Right cardiac atrium (tissue), 5 donors: Measurements from ENCODE around the gene AFTPH. TPM values are rescaled to one million over a fixed set of nuclear protein-coding genes. Genes with fewer than 3 reads are reported as not detected.
"Not testable (repeated sequence)": the region's sequence is repeated elsewhere in the genome, so short reads cannot be mapped to it uniquely, and the experiment has no call there.

Experiments used
- ATAC-seq, 2 donors: fragments of 200-7000 bp; cut with Tn5 transposase; one replicate each; pipeline versions ENCODE4 v1.8.0 to v1.9.1; 2020; ENCODE audit warnings: moderate library complexity in 2 of 2, mild to moderate bottlenecking in 1 of 2
- DNase-seq, 3 donors: peaks; one replicate each; pipeline ENCODE4 v3.0.0-alpha.2; 2020
- H3K27ac ChIP-seq: one replicate; pipeline ENCODE4 v1.5.1; 2013; ENCODE audit warnings: mild to moderate bottlenecking, low read length, control low read depth, moderate library complexity
- H3K27me3 ChIP-seq: one replicate; pipeline ENCODE4 v1.6.1; 2013; ENCODE audit not compliant: control insufficient read depth, insufficient read depth
- H3K4me1 ChIP-seq: one replicate; pipeline ENCODE4 v1.6.1; 2013; ENCODE audit warnings: low read length; ENCODE audit not compliant: control insufficient read depth, insufficient read depth
- H3K4me3 ChIP-seq: one replicate; pipeline ENCODE4 v1.5.1; 2013; ENCODE audit warnings: low read length, control low read depth
- H3K9me3 ChIP-seq: one replicate; pipeline ENCODE4 v1.6.1; 2013; ENCODE audit warnings: low read length; ENCODE audit not compliant: control insufficient read depth
- WGBS: extraction: QIAGEN DNeasy Blood & Tissue Kit; methylation state at CpG from one replicate; pipeline ENCODE4 v1.1.7; 2013; 5-methylcytosine and 5-hydroxymethylcytosine counted together
- intact Hi-C, 4 donors: fragments of 100-400 bp; cut with DNase I; formaldehyde crosslinking; loops; one replicate each; pipeline versions ENCODE4 v1.11.0 to v1.14.0; 2022 to 2023
- polyA plus RNA-seq: library from polyadenylated mRNA; stranded (reverse); fragments of 200-250 nt; gene quantifications from one replicate; pipeline ENCODE4 v1.2.3, GENCODE V29; 2013
- total RNA-seq, 4 donors: library from RNA; stranded (reverse); fragmentation: NEBNext Ultra II Directional; extraction: Animal tissue kit (Norgen Biotek cat#: 25700); gene quantifications; one replicate each; pipeline ENCODE4 v1.2.1, GENCODE V29; 2021
- donor health status: healthy with polysubstance abuse.
- donor health status: DM: no; HTN: yes; CAD: no.
- donor health status: DM: no; HTN: no; CAD: no.
- donor health status: DM: no; HTN: yes; CAD: no; lungs with severe emphysema.
- donor health status: DM: yes; HTN: yes; CAD: no.

Gene AFTPH
- total and polyA plus RNA-seq, 5 donors: 9.4 to 16.3 (median 13.2) TPM

DNA sequence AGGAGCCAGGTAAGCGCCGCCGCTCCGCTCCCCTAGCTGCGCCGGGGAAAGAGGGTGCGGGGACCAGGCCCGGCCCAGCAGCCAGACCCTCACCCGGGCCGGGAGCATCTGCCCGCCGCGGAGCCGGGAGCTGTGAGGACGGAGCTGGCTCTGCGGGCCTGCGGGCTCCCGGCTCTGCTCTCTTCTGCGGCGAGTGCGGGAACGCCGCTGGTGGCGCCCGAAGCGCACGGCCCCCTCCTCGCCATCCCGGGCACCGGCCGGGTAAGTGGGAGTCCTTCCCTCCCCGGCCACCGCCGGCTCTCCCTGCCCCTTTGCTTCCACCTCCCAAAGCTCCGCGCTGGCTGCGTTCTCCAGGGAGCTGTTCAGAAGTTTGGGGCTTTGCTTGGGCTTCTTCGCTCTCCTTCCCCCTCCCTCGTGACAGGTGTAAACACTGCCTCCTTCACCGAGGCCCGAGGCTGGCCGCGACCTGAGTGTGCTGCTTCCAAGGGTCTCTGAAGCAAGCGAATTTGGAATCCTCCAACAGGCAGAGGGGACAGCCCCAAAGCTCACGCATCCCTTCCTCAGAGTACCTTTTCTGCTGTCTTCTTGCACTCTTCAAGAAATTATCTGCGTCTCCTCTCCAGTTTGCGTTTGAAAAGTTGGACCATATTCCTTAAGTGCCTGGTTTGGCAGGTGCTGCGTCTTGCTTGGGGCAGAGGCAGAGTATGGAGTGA, 632 bp downstream of the AFTPH start:
- H3K9me3 ChIP-seq: no peaks in the 10 kb centered on the region
- intact Hi-C loops: loop anchor here in 2 of 4 donors (5.0 to 10.0 kb wide), 2 partner anchors 38 to 340 kb away; no protein-coding TSS in a partner anchor
- under 1% methylated on average over 48 of the region's 48 CpGs for WGBS
- DNase-seq (no peak), ATAC-seq (peak; percentile 60 to 61)
- H3K27ac ChIP-seq: peak overlapping the region; percentile 84
- H3K4me1 ChIP-seq: no peaks in the 10 kb centered on the region
- no peaks in the 10 kb centered on the region for H3K27me3 ChIP-seq
- peak overlapping the region; percentile 72 for H3K4me3 ChIP-seq

DNA sequence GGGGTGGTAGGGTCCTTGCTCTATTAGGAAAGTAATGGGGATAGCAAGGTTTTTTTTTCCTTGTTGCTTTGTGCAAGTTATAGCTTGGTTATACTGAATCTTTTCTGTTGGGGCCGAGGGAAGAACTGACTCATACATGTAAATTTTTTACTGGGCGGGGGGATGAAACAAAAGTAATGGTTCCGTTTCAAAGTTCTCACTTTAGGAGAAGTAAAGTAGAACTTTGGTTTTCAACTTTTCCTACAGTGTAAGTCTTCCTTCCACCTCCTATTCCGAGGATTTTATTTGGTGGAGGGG, 1.1 kb downstream of the AFTPH start:
- Histone ChIP-seq H3K27me3 (no peaks in the 10 kb centered on the region), H3K4me3 (peak overlapping the region; percentile 72), H3K9me3 (no peaks in the 10 kb centered on the region), H3K4me1 (no peaks in the 10 kb centered on the region), H3K27ac (peak overlapping the region; percentile 84)
- intact Hi-C loops: loop anchor here in 2 of 4 donors (10.0 kb wide), 1 partner anchor 340 kb away; no protein-coding TSS in a partner anchor
- no peak for DNase-seq
- 3% methylated on average over 4 of the region's 4 CpGs for WGBS
- no peak for ATAC-seq

DNA sequence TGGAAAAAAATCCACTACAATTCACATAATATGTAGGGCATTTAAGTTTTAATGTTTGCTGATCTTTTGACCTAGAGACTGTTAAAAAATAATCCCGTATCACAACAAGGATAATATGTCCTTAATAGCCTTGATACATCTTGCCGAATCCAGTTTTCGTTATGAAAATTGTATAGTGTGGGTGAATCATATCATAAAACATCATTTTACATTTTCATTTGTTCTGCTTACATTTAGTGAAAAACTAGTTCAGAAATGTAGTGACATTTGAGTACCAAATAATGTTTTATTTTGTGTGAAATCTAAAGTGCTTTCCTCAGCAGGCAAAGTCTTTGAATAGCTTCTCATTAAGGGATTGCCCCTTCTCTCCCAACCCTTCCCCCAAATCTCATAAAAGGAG, 1.9 kb downstream of the AFTPH start:
- 48% methylated on average over 3 of the region's 3 CpGs for WGBS
- no peak for ATAC-seq
- no peak overlapping the region for H3K4me3 ChIP-seq

DNA sequence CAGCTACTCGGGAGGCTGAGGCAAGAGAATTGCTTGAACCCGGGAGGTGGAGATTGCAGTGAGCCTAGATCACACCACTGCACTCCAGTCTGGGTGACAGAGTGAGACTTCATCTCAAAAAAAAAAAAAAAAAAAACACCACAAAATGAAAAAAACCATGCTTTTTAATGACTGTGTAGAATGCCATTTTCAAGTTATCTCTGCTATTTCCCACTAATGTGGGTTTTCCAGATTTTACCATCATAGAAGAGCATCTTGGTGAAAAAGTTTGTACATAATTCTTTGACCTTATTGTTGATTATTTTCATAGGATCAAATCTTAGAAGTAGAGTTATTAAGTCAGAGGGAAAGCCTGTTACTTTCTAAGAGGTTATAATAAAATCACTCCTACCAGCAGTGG, 6.8 kb downstream of the AFTPH start:
- H3K27me3 ChIP-seq, H3K4me3 ChIP-seq, ATAC-seq, DNase-seq, H3K9me3 ChIP-seq, intact Hi-C loops, H3K4me1 ChIP-seq, H3K27ac ChIP-seq: not testable (repeated sequence)
- WGBS: 96% methylated on average over 2 of the region's 2 CpGs

More for the DNA sequence above, 1.9 kb downstream of the AFTPH start:
- Histone ChIP-seq H3K4me1 (no peaks in the 10 kb centered on the region), H3K27ac (no peak overlapping the region), H3K27me3 (no peaks in the 10 kb centered on the region), H3K9me3 (no peaks in the 10 kb centered on the region)
- no peak for DNase-seq
- intact Hi-C loops: loop anchor here in 2 of 4 donors (10.0 kb wide), 1 partner anchor 339 kb away; no protein-coding TSS in a partner anchor

DNA sequence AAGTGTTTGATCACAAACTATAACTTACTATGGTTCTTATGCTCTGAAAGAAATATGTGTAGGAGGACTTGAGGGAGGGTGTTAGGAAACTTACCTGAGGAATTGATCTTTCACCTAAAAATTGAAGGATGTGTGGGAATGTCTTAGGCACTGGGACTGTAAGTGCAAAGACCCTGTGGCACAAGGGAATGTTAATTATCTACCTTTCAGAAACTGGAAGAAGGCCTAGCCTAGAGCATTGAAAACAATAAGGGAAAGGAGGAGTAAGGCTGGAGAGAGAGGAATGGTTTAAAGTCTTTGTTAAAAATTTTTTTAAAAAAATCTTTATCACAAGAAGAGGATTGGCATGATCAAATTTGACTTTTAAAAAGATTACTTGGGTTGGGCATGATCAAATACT, 7.9 kb downstream of the AFTPH start:
- DNase-seq (no peak), ATAC-seq (no peak)
- Histone ChIP-seq H3K27ac (no peak overlapping the region), H3K9me3 (no peaks in the 10 kb centered on the region), H3K4me3 (no peak overlapping the region), H3K27me3 (no peaks in the 10 kb centered on the region), H3K4me1 (no peaks in the 10 kb centered on the region)
- intact Hi-C loops: no loop called here

DNA sequence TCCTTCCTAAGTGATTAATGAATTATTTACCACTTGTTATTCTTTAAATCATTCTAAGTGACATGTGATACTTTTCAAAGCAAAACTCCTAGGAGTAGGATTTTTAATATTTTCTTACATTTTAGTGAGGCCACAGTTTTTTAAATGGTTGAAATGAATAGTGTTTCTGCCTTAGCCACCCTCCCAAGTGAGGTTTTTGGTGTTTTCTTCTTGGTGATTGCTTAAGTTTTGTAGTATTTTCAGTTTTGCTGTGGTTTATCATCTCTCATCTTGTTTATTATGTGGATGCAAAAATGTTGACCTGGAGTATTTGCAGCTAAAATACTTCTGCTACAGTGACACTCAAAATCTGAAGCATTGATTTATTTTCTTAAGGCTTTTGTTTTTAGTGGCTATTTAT, 9.8 kb downstream of the AFTPH start:
- DNase-seq: no peak
- H3K27ac ChIP-seq: no peak overlapping the region
- no peak for ATAC-seq
- intact Hi-C loops: no loop called here
- H3K4me1 ChIP-seq: no peaks in the 10 kb centered on the region
- H3K27me3 ChIP-seq: no peaks in the 10 kb centered on the region
- H3K4me3 ChIP-seq: no peak overlapping the region
- H3K9me3 ChIP-seq: no peaks in the 10 kb centered on the region

DNA sequence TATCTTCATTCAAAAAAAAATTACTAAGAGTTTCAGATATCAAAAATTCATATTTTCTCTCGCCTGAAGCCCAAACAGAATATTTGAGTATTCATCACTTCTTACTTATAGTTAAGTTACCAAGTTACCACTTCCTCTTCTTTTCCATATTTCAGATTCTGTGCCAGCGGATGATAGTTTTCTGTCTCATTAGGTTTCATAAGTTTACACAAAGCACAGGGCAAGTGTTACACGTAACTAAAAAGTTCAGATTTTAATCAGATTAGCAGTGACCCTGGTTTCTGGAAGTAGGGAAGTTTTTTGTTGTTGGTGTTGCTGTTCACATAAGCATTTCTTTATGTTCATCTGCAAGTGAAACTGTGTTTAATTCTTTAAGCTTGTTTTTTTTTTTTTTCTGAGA, 10.2 kb downstream of the AFTPH start:
- no peak for DNase-seq
- intact Hi-C loops: no loop called here
- H3K27me3 ChIP-seq: no peaks in the 10 kb centered on the region
- no peak overlapping the region for H3K27ac ChIP-seq
- ATAC-seq: no peak
- no peak overlapping the region for H3K4me3 ChIP-seq
- no peaks in the 10 kb centered on the region for H3K4me1 ChIP-seq
- 77% methylated on average over 3 of the region's 3 CpGs for WGBS
- H3K9me3 ChIP-seq: no peaks in the 10 kb centered on the region

DNA sequence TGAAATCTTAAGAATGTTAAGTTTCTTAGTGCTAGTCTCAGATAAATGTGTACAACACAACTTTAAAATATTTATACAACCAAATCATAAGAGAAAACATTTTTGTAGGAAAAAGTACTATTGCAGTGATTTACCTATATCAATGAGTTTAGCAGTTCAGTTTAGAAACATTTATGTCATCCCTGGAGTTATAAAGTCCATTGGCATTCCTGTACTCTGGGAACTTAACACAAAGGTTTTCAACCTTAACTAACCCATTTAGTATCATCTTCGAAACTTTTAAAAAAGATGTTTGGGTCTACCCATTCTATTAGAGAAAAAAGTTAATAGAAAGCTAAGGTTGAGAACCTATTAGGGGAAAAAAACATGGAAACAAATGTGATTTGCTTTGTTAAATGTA, 10.9 kb downstream of the AFTPH start:
- intact Hi-C loops: no loop called here
- H3K9me3 ChIP-seq: no peaks in the 10 kb centered on the region
- H3K4me3 ChIP-seq: no peak overlapping the region
- DNase-seq (no peak), ATAC-seq (no peak)
- no peak overlapping the region for H3K27ac ChIP-seq
- no peaks in the 10 kb centered on the region for H3K4me1 ChIP-seq
- WGBS: 96% methylated on average over 1 of the region's 1 CpG
- no peaks in the 10 kb centered on the region for H3K27me3 ChIP-seq

DNA sequence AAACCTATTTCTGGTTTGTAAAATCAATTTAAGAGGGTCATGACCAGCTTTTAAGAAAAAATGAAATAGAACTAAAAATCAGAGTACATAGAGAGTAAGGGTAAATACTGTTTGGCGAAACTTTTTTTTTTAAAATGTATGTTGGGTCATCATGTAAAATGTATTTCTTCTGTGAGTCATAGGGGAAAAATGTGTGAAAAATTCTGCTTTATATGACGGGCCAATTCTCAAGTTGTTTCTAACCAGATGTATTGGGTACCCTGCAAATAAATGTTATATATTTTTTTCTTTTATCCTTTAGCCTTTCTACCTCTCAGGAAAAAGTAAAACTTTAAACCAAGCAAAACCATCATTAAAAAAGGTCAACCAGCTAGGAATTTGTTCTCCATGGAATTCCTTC, 13.9 kb downstream of the AFTPH start:
- 94% methylated on average over 2 of the region's 2 CpGs for WGBS
- DNase-seq (no peak), ATAC-seq (no peak)
- Histone ChIP-seq H3K27me3 (no peaks in the 10 kb centered on the region), H3K27ac (no peak overlapping the region), H3K4me1 (no peaks in the 10 kb centered on the region), H3K9me3 (no peaks in the 10 kb centered on the region), H3K4me3 (no peak overlapping the region)
- intact Hi-C loops: no loop called here

DNA sequence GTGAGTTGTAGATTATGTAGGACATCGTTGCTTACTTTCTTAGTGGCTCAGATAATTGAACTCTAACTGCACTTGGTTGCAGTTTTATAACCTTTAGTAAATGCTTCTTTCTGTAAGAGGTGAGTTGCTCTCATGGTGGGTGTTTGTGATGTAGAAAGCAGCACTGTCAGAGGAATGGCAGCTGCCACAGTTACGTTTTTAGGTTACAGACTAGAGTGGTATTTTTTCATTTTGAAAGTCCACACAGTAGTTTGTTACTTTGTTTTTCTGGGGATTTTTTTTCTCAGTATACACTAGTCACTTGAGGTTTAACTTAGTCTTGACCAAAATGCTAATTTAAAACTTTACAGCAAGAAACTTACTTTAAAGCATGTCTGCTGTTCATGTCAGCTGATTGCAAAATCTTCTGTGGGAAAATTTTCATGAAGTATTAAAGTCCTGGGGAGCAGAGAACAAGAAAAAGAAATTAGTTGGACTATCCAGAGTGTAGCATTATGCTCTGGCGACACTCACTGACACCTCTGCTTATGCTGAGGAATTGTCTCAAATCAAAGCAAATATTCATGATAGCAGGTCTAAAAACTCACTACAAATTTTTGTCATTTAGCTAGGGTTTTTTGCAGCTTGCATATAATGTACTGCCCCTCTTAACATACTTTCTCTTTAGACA, 14.8 kb downstream of the AFTPH start:
- ATAC-seq (no peak), DNase-seq (no peak)
- 71% methylated on average over 3 of the region's 3 CpGs for whole genome bisulfite sequencing
- Histone ChIP-seq H3K4me3 (no peak overlapping the region), H3K9me3 (no peaks in the 10 kb centered on the region), H3K27ac (no peak overlapping the region), H3K4me1 (peaks cover 2% of the 10 kb centered on the region), H3K27me3 (no peaks in the 10 kb centered on the region)
- intact Hi-C loops: no loop called here

DNA sequence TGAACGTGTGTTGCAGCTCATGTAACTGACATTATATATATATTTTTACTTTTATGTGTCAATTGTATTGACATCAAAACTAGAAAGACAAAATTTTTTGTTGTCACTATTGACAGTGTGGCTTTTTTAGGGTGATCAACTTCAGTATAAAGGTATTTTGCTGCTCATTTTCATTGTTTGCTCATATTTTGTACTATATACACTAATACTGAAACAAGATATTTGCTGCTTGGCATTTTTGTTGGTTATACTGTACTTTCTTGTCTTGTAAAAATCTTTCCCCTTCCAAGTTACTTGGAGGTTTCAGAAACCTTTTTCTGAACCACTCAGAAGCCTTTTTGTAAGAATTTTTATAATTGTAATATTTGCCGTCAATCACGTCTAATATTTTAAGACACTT, 16.5 kb downstream of the AFTPH start:
- H3K4me1 ChIP-seq: peaks cover 4% of the 10 kb centered on the region
- intact Hi-C loops: no loop called here
- no peak overlapping the region for H3K4me3 ChIP-seq
- no peak for ATAC-seq
- WGBS: 93% methylated on average over 3 of the region's 3 CpGs
- H3K27ac ChIP-seq: no peak overlapping the region
- H3K27me3 ChIP-seq: no peaks in the 10 kb centered on the region
- no peak for DNase-seq
- no peaks in the 10 kb centered on the region for H3K9me3 ChIP-seq
